GM12865 (cell line): ENCODE results near the gene LTA4H.
"Not testable (repeated sequence)": the region's sequence is repeated elsewhere in the genome, so short reads cannot be mapped to it uniquely, and the experiment has no call there.

Source experiments
- DNase-seq: peaks from one replicate; pipeline ENCODE4 v3.0.0; 2010; ENCODE audit warnings: low read depth
- H3K4me3 ChIP-seq: 2 replicates; pipeline ENCODE4 v1.5.1; 2011; ENCODE audit warnings: mild to moderate bottlenecking, low read depth, low read length, control low read depth
- TF ChIP-seq, protein P1 (sequence below): IDR thresholded peaks from 2 replicates; pipeline ENCODE4 v1.5.1; 2011; ENCODE audit warnings: low read length, control low read depth, low read depth, inconsistent platforms; ENCODE audit not compliant: insufficient read depth; ENCODE audit errors: missing control alignments

Gene LTA4H

DNA sequence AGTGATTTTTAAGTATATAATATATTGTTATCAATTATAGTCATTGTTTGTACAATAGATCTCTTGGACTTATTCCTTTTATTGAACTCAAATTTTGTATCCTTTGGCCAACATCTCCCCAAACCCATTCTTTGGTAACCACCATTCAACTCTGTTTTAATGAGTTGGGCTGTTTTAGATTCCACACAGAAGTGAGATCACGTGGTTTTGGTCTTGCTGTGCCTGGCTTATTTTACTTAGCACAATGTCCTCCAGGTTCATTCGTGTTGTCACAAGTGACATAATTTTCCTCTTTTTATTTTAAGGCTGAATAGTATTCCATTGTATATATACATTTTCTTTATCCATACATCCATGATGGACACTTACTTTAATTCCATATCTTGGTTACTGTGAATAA is 40.2 kb upstream of the LTA4H start:
- TF ChIP-seq, protein P1, sequence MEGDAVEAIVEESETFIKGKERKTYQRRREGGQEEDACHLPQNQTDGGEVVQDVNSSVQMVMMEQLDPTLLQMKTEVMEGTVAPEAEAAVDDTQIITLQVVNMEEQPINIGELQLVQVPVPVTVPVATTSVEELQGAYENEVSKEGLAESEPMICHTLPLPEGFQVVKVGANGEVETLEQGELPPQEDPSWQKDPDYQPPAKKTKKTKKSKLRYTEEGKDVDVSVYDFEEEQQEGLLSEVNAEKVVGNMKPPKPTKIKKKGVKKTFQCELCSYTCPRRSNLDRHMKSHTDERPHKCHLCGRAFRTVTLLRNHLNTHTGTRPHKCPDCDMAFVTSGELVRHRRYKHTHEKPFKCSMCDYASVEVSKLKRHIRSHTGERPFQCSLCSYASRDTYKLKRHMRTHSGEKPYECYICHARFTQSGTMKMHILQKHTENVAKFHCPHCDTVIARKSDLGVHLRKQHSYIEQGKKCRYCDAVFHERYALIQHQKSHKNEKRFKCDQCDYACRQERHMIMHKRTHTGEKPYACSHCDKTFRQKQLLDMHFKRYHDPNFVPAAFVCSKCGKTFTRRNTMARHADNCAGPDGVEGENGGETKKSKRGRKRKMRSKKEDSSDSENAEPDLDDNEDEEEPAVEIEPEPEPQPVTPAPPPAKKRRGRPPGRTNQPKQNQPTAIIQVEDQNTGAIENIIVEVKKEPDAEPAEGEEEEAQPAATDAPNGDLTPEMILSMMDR, result no peak
- H3K4me3 ChIP-seq, result no peak overlapping the region
- DNase-seq, result no peak

DNA sequence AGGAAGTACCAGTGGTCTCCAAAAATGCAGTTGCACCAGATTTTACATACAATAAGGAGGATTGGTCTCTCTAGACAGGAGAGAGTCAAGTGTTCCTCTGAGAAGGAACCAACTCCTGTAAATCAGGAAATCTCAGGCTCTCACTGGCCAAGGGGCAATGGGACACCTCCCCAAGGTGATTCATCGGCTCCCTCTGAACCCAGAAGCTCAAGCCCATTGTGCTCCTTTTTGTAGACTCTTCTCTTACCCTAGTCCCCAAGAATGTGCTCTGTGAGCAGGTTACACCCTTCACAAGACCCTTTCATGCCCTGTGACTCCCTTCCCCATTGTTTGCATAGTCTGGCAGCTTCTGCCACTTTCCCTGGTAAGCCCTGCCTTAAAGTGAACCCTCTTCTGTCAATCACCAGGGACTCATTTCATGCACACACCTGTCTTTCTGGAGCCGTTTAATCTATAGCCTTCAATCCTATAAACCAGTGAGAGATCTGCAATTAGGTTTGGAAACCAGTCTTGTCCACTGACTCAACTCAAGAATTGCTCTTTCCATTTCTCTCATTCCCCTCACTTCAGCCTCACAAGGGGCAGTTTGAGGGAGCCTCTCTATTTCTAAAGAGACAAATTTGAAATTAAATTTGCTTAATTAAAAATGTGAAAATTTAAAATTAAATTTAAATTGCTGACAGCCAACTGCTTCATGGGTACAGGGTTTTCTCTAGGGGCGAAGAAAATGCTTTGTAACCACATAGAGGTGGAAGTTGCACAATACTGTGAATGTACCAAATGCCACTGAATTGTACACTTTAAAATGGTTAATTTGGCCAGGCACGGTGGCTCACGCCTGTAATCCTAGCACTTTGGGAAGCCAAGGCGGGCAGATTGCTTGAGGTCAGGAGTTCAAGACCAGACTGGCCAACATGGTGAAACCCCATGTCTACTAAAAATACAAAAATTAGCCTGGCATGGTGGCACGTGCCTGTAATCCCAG is 38.3 kb upstream of the LTA4H start:
- TF ChIP-seq, protein P1, result no peak
- DNase-seq, result no peak
- no peak overlapping the region for H3K4me3 ChIP-seq

DNA sequence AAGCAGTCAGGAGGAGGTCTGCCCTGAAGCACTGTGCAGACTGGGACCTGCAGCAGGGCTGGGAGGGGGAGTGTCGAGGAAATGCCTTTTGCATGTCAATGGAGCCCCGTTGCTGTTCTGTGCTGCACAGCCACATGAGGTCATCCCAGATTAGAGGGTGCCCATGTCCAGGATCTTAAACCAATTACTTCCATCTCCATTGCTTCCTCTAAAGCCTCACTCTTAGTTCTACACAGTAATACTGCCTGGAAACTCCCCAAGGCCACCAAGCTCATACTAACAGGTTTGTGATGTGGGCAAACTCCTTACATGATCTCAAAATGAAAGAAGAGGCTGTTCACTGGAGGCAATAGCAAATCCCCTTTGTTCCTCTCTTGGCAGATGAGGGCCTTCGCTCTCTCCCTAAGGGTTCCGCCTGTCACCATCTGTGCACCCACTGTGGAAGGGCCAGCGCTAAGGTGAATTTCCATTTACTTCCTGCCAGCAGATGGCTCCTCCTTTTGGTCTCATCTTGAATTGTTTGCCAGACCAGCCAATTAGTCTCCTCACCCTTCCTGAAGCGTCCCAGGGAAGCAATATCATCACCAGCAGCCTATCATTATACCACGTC is 35.4 kb upstream of the LTA4H start:
- H3K4me3 ChIP-seq, result no peak overlapping the region
- TF ChIP-seq, protein P1, result peak; percentile 1
- DNase-seq, result peak; percentile 52

DNA sequence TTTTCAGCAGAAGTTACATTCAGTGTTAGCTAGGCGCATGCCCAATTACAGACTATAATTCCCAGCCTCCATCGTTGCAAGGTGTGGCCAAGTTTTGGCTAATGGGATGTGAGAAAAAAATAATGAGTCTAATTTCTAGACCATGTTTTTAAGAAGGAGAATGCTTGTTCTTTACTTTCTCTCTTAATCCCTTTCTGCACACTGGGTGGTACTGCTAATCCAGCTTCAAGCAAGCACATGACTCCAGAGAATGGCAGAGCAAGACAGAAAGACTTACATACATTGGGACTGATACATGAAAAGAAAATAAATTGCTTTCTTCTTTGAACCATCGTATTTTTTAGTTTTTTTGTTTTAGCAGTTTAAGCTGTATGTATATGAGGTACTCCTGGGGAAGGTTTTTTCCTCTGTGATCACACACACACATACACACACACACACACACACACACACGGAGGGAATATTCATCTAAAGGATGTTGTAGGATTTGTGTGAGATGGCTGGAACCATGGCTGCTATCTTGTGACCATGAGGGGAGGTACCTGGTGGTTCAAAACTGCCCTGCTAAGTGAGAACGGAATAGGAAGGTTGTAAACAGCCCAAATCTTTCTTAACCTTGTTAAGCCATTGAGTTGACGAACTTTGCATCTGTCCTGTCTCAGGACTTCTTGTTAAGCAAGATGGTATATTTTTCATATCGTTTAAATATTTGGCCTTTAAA is 34.3 kb upstream of the LTA4H start:
- TF ChIP-seq, protein P1, result no peak
- no peak for DNase-seq
- H3K4me3 ChIP-seq, result no peak overlapping the region

DNA sequence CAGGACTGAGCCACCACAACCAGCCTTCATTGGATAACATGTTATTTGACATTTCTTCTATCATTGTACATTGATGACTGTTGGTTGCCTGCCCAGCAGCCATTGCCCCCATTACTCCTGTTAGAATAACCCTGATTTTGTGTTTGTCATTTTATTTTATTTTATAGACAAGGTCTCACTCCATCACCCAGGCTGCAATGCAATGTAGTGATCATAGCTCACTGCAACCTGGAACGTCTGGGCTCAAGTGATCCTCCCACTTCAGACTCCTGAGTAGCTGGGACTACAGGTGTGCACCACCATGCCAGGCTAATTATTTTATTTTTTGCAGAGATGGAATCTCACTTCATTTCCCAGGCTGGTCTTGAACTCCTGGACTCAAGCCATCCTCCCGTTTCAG is 33.2 kb upstream of the LTA4H start:
- TF ChIP-seq, protein P1, result no peak
- no peak for DNase-seq
- H3K4me3 ChIP-seq, result no peak overlapping the region

DNA sequence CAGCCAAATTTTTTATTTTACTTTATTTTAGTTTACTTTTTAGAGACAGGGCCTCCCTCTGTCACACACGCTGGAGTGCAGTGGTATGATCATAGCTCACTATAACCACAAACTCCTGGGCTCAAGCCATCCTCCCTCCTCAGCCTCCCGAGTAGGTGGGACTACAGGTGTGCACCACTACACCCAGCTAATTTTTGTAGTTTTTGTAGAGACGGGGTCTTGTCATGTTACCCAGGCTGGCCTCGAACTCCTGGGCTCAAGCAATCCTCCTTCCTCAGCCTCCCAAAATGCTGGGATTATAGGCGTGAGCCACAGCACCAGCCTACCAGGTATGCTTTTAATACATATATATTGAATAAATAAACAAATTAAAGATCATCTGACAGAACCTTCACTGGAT is 32.7 kb upstream of the LTA4H start:
- DNase-seq, result no peak
- no peak overlapping the region for H3K4me3 ChIP-seq
- TF ChIP-seq, protein P1, result no peak

DNA sequence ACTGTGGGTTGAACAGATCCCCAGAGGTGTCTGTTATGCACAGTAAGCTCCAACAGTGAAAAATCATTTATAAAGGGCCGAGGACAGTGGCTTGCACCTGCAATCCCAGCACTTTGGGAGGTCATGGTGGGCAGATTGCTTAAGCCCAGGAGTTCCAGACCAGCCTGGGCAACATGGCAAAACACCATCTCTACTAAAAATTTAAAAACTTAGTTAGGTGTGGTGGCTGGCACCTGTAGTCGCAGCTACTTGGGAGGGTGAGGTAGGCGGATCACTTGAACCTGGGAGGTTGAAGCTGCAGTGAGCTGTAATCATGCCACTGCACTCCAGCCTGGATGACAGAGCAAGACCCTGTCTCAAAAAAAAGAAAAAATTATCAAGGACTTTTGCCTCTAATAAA is 30.4 kb upstream of the LTA4H start:
- H3K4me3 ChIP-seq, DNase-seq: not testable (repeated sequence)
